ENCODE data around the gene STAG3. TPM values are rescaled to one million over a fixed set of nuclear protein-coding genes. Genes with fewer than 3 reads are reported as not detected.
"Not testable (repeated sequence)": the region's sequence is repeated elsewhere in the genome, so short reads cannot be mapped to it uniquely, and the experiment has no call there.

Gene STAG3
- total RNA-seq, 2 experiments from 2014 or later: 16.5 to 20.6 TPM

GRCh38 chr7:100192969-100193368 is 15.3 kb downstream of the STAG3 start:
- Mint-ChIP-seq H3K4me1 (ENCODE audit: low read depth) (peaks cover 37% of the 10 kb centered on the region), H3K4me3 (no peak overlapping the region), H3K27me3 (ENCODE audit: low read depth) (no peaks in the 10 kb centered on the region), H3K36me3 (ENCODE audit: low read depth) (peaks cover 6% of the 10 kb centered on the region), H3K9me3 (ENCODE audit: insufficient read depth) (no peaks in the 10 kb centered on the region), H3K27ac (no peak overlapping the region)
- DNase-seq: no peak
- CTCF ChIA-PET: interaction anchor here (0.9 to 1.5 kb wide), 5 partner anchors 9 to 62 kb away, joined by 3 to 6 read pairs (median 3); no protein-coding TSS in a partner anchor
- POLR2A ChIA-PET: interaction anchor here (1.4 kb wide), 1 partner anchor 17 kb away, joined by 3 read pairs; no protein-coding TSS in a partner anchor
- no peak for ATAC-seq

DNA sequence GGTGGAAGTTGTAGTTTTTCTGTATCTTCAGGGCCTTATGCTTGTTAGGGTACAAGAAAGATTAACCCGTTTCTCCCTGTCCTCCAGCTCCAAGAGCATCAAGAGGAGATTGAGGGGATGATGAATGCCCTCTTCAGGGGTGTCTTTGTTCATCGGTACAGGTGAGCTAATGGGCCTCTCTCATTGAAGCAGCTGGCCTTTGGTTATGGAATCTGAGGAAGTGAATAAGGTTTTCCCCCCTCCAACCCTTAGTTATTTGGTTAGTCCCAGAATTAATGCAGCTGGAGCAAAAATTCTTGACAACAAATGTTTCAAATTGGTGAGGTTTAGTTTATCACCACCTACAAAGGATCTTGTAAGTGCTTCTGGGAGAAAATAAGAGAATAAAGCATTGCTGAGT is 17.5 kb downstream of the STAG3 start:
- Mint-ChIP-seq H3K36me3 (ENCODE audit: low read depth) (peaks cover 3% of the 10 kb centered on the region), H3K4me3 (no peak overlapping the region), H3K27ac (no peak overlapping the region), H3K4me1 (ENCODE audit: low read depth) (peaks cover 33% of the 10 kb centered on the region), H3K9me3 (ENCODE audit: insufficient read depth) (no peaks in the 10 kb centered on the region), H3K27me3 (ENCODE audit: low read depth) (no peaks in the 10 kb centered on the region)
- no peak for ATAC-seq
- ChIA-PET POLR2A (interaction anchor here (0.6 to 1.0 kb wide), 2 partner anchors 13 to 14 kb away, joined by 5 read pairs; no protein-coding TSS in a partner anchor), CTCF (interaction anchor here (0.8 to 1.7 kb wide), 5 partner anchors 9 to 62 kb away, joined by 3 to 6 read pairs (median 4); no protein-coding TSS in a partner anchor)
- no peak for DNase-seq

DNA sequence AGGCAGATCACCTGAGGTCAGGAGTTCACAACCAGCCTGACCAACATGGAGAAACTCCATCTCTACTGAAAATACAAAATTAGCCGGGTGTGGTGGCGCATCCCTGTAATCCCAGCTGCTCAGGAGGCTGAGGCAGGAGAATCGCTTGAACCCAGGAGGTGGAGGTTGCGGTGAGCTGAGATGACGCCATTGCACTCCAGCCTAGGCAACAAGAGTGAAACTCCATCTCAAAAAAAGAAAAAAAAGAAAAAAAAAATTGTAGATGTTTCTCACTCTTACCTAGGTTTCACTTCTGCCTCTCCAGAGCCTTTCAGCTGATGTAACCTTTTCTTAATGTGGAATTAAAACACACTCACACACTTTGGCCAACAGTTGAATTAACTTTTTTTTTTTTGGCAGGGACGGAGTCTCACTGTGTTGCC is 18.2 kb downstream of the STAG3 start:
- H3K9me3 Mint-ChIP-seq (ENCODE audit: insufficient read depth); H3K27ac Mint-ChIP-seq; DNase-seq; H3K4me3 Mint-ChIP-seq; H3K36me3 Mint-ChIP-seq (ENCODE audit: low read depth); ATAC-seq; H3K27me3 Mint-ChIP-seq (ENCODE audit: low read depth): not testable (repeated sequence)
- ChIA-PET POLR2A (interaction anchor here (0.6 to 1.0 kb wide), 2 partner anchors 14 to 15 kb away, joined by 5 read pairs; no protein-coding TSS in a partner anchor), CTCF (interaction anchor here (1.1 to 5.9 kb wide), 2 partner anchors 10 to 13 kb away, joined by 5 to 24 read pairs; no protein-coding TSS in a partner anchor)
- H3K4me1 Mint-ChIP-seq (ENCODE audit: low read depth): peaks cover 28% of the 10 kb centered on the region

DNA sequence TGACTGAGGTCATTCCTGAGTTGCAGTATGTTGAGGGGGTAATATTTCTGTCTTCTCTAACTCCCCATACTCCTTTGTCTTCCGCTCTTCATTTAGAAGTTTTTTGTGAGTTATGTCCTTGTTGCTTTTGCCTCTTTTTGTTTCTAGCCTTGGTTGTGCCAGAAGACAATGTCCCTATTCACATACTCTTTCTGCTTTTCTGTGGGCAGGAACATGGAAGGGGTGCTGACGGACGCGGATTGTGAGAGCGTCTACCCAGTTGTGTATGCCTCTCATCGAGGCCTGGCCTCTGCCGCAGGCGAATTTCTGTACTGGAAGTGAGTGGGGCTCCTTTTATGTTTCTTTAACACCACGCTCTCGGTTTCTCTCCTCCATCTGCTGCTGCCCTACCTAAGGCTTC is 20.5 kb downstream of the STAG3 start:
- ChIA-PET CTCF (interaction anchor here (0.6 to 5.9 kb wide), 2 partner anchors 11 to 285 kb away, joined by 3 to 24 read pairs; no protein-coding TSS in a partner anchor), POLR2A (no interaction called here)
- H3K27ac Mint-ChIP-seq: no peak overlapping the region
- no peak for ATAC-seq
- no peak for DNase-seq
- H3K36me3 Mint-ChIP-seq (ENCODE audit: low read depth): peaks cover 5% of the 10 kb centered on the region
- H3K4me3 Mint-ChIP-seq: no peak overlapping the region
- no peaks in the 10 kb centered on the region for H3K9me3 Mint-ChIP-seq (ENCODE audit: insufficient read depth)
- no peaks in the 10 kb centered on the region for H3K27me3 Mint-ChIP-seq (ENCODE audit: low read depth)
- peaks cover 14% of the 10 kb centered on the region for H3K4me1 Mint-ChIP-seq (ENCODE audit: low read depth)

DNA sequence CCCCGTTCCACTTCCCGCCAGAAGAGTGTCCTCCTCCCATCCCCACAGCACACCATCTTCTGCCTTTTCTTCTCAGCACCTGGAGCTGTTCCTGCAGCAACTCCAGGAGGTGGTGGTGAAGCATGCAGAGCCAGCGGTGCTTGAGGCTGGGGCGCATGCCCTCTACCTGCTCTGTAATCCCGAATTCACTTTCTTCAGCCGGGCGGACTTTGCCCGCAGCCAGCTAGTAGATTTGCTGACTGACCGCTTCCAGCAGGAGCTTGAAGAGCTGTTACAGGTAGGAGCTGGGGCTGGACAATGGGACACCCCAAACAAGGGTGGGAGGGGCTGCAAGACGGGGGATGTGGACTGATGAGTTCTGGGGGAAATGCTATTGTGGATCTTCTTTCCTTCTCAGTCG is 23.0 kb downstream of the STAG3 start:
- ChIA-PET CTCF (interaction anchor here (1.1 to 5.9 kb wide), 4 partner anchors 9 to 68 kb away, joined by 4 to 24 read pairs (median 9); no protein-coding TSS in a partner anchor), POLR2A (no interaction called here)
- H3K9me3 Mint-ChIP-seq (ENCODE audit: insufficient read depth): no peaks in the 10 kb centered on the region
- no peak overlapping the region for H3K4me3 Mint-ChIP-seq
- peaks cover 8% of the 10 kb centered on the region for H3K4me1 Mint-ChIP-seq (ENCODE audit: low read depth)
- no peak overlapping the region for H3K27ac Mint-ChIP-seq
- no peak for ATAC-seq
- no peaks in the 10 kb centered on the region for H3K27me3 Mint-ChIP-seq (ENCODE audit: low read depth)
- peaks cover 10% of the 10 kb centered on the region for H3K36me3 Mint-ChIP-seq (ENCODE audit: low read depth)
- DNase-seq: no peak

DNA sequence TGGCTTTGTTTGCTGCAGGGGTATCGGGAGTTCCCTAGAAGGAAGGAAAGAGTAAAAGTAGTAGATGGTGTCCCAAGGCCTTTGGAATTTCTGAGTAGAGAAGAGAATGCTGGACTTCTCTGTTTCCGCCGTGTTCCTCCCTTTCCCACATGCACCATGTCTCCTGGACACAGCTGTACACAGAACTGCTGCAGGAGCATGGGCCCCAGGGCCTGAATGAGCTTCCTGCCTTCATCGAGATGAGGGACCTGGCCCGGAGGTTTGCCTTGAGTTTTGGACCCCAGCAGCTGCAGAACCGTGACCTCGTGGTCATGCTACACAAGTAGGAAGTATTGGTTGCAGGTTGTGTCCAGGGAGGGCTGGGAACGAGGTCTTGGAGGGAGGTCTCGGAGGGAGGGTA is 26.7 kb downstream of the STAG3 start:
- Mint-ChIP-seq H3K36me3 (ENCODE audit: low read depth) (peaks cover 17% of the 10 kb centered on the region), H3K27me3 (ENCODE audit: low read depth) (no peaks in the 10 kb centered on the region), H3K4me3 (no peak overlapping the region), H3K27ac (no peak overlapping the region), H3K9me3 (ENCODE audit: insufficient read depth) (no peaks in the 10 kb centered on the region), H3K4me1 (ENCODE audit: low read depth) (peaks cover 24% of the 10 kb centered on the region)
- ChIA-PET CTCF (interaction anchor here (1.3 to 10.1 kb wide), 2 partner anchors 15 to 72 kb away, joined by 5 to 102 read pairs; no protein-coding TSS in a partner anchor), POLR2A (no interaction called here)
- no peak for ATAC-seq
- DNase-seq: no peak

DNA sequence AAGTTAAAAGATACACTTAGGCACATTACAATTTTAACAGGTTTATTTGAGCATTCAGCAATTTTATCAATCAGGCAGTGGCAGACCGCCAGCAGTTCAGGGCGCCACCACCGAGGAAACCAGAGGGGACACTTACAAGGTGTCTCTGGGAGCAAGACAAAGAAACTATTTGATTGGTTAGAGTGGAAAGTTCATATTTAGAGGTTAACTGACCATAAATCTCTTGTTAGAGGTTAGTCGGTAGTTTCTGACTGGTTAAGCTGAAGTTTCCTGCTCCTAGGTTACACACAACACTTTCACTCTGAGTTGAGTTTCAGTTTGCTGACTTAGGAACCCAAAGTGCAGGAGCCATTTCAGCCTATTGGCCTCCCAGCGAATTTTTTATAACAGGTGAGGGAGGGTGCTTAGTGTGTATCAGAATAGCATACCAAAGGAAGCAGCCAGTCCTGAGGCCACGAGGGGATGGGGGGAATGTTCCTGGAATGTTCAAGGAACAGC is 31.2 kb downstream of the STAG3 start:
- Mint-ChIP-seq H3K27ac (peak overlapping the region; percentile 80), H3K27me3 (ENCODE audit: low read depth) (no peaks in the 10 kb centered on the region), H3K4me1 (ENCODE audit: low read depth) (peaks cover 53% of the 10 kb centered on the region), H3K9me3 (ENCODE audit: insufficient read depth) (no peaks in the 10 kb centered on the region), H3K4me3 (peak overlapping the region; percentile 62), H3K36me3 (ENCODE audit: low read depth) (peaks cover 28% of the 10 kb centered on the region)
- DNase-seq (peak; percentile 78), ATAC-seq (peak; percentile 88)
- POLR2A ChIA-PET: interaction anchor here (0.9 to 6.9 kb wide), 4 partner anchors 11 to 81 kb away, joined by 3 to 48 read pairs (median 4); partner anchors contain the start of genes LAMTOR4 and PVRIG
- CTCF ChIA-PET: interaction anchor here (1.0 to 16.0 kb wide), 9 partner anchors 9 to 136 kb away, joined by 3 to 200 read pairs (median 12); partner anchors contain the start of gene PVRIG

DNA sequence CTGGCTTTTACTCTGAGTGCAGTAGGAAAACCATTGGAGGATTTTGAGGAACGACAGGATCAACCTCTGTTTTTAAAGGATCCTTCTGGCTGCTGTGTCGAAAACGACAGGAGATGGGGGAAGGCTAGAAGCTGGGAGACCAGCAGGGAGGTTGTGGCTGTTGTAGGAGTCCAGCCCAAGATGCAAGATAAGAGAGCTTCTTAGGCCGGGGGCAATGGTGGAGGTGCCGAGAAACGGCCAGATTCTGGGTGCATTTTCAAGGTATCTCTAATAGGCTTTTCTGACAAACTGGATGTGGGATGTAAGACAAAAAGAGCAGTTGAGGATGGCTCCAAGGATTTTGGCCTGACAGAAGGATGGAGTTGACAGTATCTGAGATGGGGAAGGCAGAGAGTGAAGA is 31.8 kb downstream of the STAG3 start:
- CTCF ChIA-PET: interaction anchor here (1.0 to 16.0 kb wide), 7 partner anchors 8 to 76 kb away, joined by 4 to 200 read pairs (median 20); partner anchors contain the start of genes LAMTOR4 and PVRIG
- no peaks in the 10 kb centered on the region for H3K9me3 Mint-ChIP-seq (ENCODE audit: insufficient read depth)
- H3K27me3 Mint-ChIP-seq (ENCODE audit: low read depth): no peaks in the 10 kb centered on the region
- ATAC-seq (no peak), DNase-seq (no peak)
- peak overlapping the region; percentile 62 for H3K4me3 Mint-ChIP-seq
- H3K27ac Mint-ChIP-seq: peak overlapping the region; percentile 80
- POLR2A ChIA-PET: interaction anchor here (0.6 to 6.9 kb wide), 6 partner anchors 11 to 447 kb away, joined by 3 to 48 read pairs (median 3); partner anchors contain the start of genes ACTL6B, GPC2, PVRIG and STAG3
- H3K4me1 Mint-ChIP-seq (ENCODE audit: low read depth): peaks cover 58% of the 10 kb centered on the region
- H3K36me3 Mint-ChIP-seq (ENCODE audit: low read depth): peaks cover 24% of the 10 kb centered on the region

- H3K36me3 Mint-ChIP-seq (ENCODE audit: low read depth): peaks cover 24% of the 10 kb centered on the region
- POLR2A ChIA-PET: interaction anchor here (0.6 to 6.9 kb wide), 8 partner anchors 10 to 192 kb away, joined by 3 to 48 read pairs (median 4); partner anchors contain the start of genes GAL3ST4, LAMTOR4 and PVRIG
- ATAC-seq: no peak
- H3K9me3 Mint-ChIP-seq (ENCODE audit: insufficient read depth): no peaks in the 10 kb centered on the region
- peaks cover 69% of the 10 kb centered on the region for H3K4me1 Mint-ChIP-seq (ENCODE audit: low read depth)
- CTCF ChIA-PET: interaction anchor here (0.8 to 16.0 kb wide), 8 partner anchors 8 to 77 kb away, joined by 3 to 200 read pairs (median 10); partner anchors contain the start of genes LAMTOR4 and PVRIG
- DNase-seq: no peak
- no peaks in the 10 kb centered on the region for H3K27me3 Mint-ChIP-seq (ENCODE audit: low read depth)
- peak overlapping the region; percentile 91 for H3K27ac Mint-ChIP-seq
- H3K4me3 Mint-ChIP-seq: no peak overlapping the region
Observed at GRCh38 chr7:100210805-100211204, 33.1 kb downstream of the STAG3 start.

- DNase-seq: peak; percentile 70
- ATAC-seq: peak; percentile 52
- ChIA-PET CTCF (interaction anchor here (0.8 to 16.0 kb wide), 7 partner anchors 9 to 78 kb away, joined by 3 to 200 read pairs (median 7); partner anchors contain the start of genes LAMTOR4 and PVRIG), POLR2A (interaction anchor here (0.6 to 6.9 kb wide), 6 partner anchors 9 to 191 kb away, joined by 3 to 48 read pairs (median 4); partner anchors contain the start of genes GAL3ST4, LAMTOR4 and PVRIG)
- H3K9me3 Mint-ChIP-seq (ENCODE audit: insufficient read depth): no peaks in the 10 kb centered on the region
- H3K36me3 Mint-ChIP-seq (ENCODE audit: low read depth): peaks cover 24% of the 10 kb centered on the region
- peaks cover 72% of the 10 kb centered on the region for H3K4me1 Mint-ChIP-seq (ENCODE audit: low read depth)
- peak overlapping the region; percentile 91 for H3K27ac Mint-ChIP-seq
- no peaks in the 10 kb centered on the region for H3K27me3 Mint-ChIP-seq (ENCODE audit: low read depth)
- peak overlapping the region; percentile 71 for H3K4me3 Mint-ChIP-seq
Observed at GRCh38 chr7:100211342-100211780, 33.6 kb downstream of the STAG3 start.

DNA sequence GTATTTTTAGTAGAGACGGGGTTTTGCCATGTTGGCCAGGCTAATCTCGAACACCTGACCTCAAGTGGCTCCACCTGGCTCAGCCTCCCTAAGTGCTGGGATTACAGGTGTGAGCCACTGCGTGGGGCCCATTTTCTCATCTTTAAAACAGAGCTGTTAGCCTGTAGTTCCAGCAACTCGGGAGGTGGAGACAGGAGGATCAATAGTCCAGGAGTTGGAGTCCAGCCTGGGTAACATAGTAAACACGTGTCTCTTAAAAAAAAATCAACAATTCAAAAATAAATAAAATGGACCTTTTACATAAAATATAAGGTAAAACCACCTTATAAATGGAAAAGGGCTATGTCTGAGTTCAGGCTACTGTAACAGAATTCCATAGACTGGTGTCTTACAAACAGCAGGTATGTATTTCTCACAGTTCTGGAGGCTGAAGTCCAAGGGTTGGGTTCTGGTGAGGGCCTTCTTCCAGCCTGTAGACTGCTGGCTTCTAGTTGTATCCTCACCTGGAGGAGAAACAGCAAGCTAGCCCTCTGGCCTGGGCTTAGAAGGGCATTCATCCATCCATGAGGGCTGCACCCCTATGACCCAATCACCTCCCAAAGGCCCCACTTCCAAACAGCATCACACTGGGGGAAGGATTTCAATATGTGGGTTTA is 35.0 kb downstream of the STAG3 start:
- no peaks in the 10 kb centered on the region for H3K27me3 Mint-ChIP-seq (ENCODE audit: low read depth)
- H3K27ac Mint-ChIP-seq: peak overlapping the region; percentile 21
- POLR2A ChIA-PET: interaction anchor here (6.9 kb wide), 1 partner anchor 8 kb away, joined by 48 read pairs; the partner anchor contains the start of gene PVRIG
- no peak for DNase-seq
- no peaks in the 10 kb centered on the region for H3K9me3 Mint-ChIP-seq (ENCODE audit: insufficient read depth)
- CTCF ChIA-PET: interaction anchor here (1.0 to 16.0 kb wide), 3 partner anchors 8 to 79 kb away, joined by 3 to 200 read pairs (median 102); no protein-coding TSS in a partner anchor
- H3K4me1 Mint-ChIP-seq (ENCODE audit: low read depth): peaks cover 79% of the 10 kb centered on the region
- H3K36me3 Mint-ChIP-seq (ENCODE audit: low read depth): peaks cover 19% of the 10 kb centered on the region
- H3K4me3 Mint-ChIP-seq: no peak overlapping the region
- ATAC-seq: no peak
